Ovary (tissue), 3 donors: ENCODE measurements around the gene STK24.

Source experiments
- CTCF ChIP-seq, 3 donors: fragments of 450-650 bp in 2 of 3; fragments of 200-600 bp in 1 of 3; IDR thresholded peaks; one replicate each; pipeline versions ENCODE4 v1.5.1 to v1.8.0; 2016 to 2022; ENCODE audit warnings: antibody characterized with exemption in 3 of 3, mild to moderate bottlenecking in 1 of 3
- EP300 ChIP-seq: sonication (generic); formaldehyde crosslinking; IDR thresholded peaks from one replicate; pipeline ENCODE4 v1.6.1; 2017; ENCODE audit warnings: antibody characterized with exemption
- POLR2A ChIP-seq: fragments of 450-650 bp; IDR thresholded peaks from one replicate; pipeline ENCODE4 v1.6.1; 2017; ENCODE audit warnings: antibody characterized with exemption, mild to moderate bottlenecking, moderate library complexity
- donor health status: DM: no; HTN: no; CAD: no.

- no peak for TF ChIP-seq CTCF (IDR thresholded peaks at IDR 0.05)
- no peak for TF ChIP-seq POLR2A
- TF ChIP-seq EP300 = no peak
These were observed 42.1 kb downstream of the STK24 start for GRCh38 chr13:98534821-98535220.
